Stimulated activated CD8-positive, alpha-beta memory T cell treated with anti-CD3 and anti-CD28 coated beads, Interleukin-12 subunit alpha, Interleukin-12 subunit beta, amount 100 ng/mL, for 4 hours (primary cell): ENCODE measurements around the gene GP2.

Source experiments
- DNase-seq: peaks from one replicate; pipeline ENCODE4 v3.0.0-alpha.2; 2020; ENCODE audit warnings: low read depth

Gene GP2

GRCh38 chr16:20306401-20306800 is 20.9 kb downstream of the GP2 start:
- DNase-seq = no peak

GRCh38 chr16:20303012-20303411 is 24.3 kb downstream of the GP2 start:
- no peak for DNase-seq

- DNase-seq = no peak
Observed at GRCh38 chr16:20302389-20302788, 24.9 kb downstream of the GP2 start.

- no peak for DNase-seq
Observed at GRCh38 chr16:20301840-20302239, 25.5 kb downstream of the GP2 start.

GRCh38 chr16:20300312-20301097 is 26.8 kb downstream of the GP2 start:
- no peak for DNase-seq

GRCh38 chr16:20298452-20298851 is 28.9 kb downstream of the GP2 start:
- DNase-seq = no peak

- no peak for DNase-seq
Observed at GRCh38 chr16:20291208-20292206, 35.8 kb downstream of the GP2 start.

GRCh38 chr16:20289571-20289970 is 37.7 kb downstream of the GP2 start:
- no peak for DNase-seq

- DNase-seq = no peak
Observed at GRCh38 chr16:20285993-20286499, 41.3 kb downstream of the GP2 start.

GRCh38 chr16:20280259-20280658 is 47.1 kb downstream of the GP2 start:
- DNase-seq = no peak

- DNase-seq = no peak
Observed at GRCh38 chr16:20271893-20272292, 55.4 kb downstream of the GP2 start.

- DNase-seq = no peak
Observed at GRCh38 chr16:20268409-20268808, 58.9 kb downstream of the GP2 start.

GRCh38 chr16:20265019-20265418 is 62.3 kb downstream of the GP2 start:
- no peak for DNase-seq

- DNase-seq = no peak
Observed at GRCh38 chr16:20263138-20263855, 64.0 kb downstream of the GP2 start.

GRCh38 chr16:20262248-20262647 is 65.1 kb downstream of the GP2 start:
- DNase-seq = no peak

GRCh38 chr16:20260215-20261009 is 66.9 kb downstream of the GP2 start:
- no peak for DNase-seq
